NCI-H446 (cell line): Measurements from ENCODE around the gene TNIK.

Source experiments
- DNase-seq, 2 experiments: peaks; one replicate each; lab custom pipeline; 2025; lab: John Stamatoyannopoulos, UW

The TNIK gene

GRCh38 chr3:171459942-171460724 is at the start of gene TNIK:
TNIK (minus strand) TSS chr3:171460405; CDS start chr3:171460063, 342 bp downstream.
- peak; percentile 88 to 96 for DNase-seq

- DNase-seq: no peak
Measured at GRCh38 chr3:171508676-171509075, 48.5 kb upstream of the TNIK start.

- DNase-seq: no peak
Measured at GRCh38 chr3:171508206-171508605, 48.0 kb upstream of the TNIK start.

GRCh38 chr3:171506743-171507319 is 46.6 kb upstream of the TNIK start:
- DNase-seq: no peak

GRCh38 chr3:171505822-171506333 is 45.7 kb upstream of the TNIK start:
- no peak for DNase-seq

GRCh38 chr3:171504376-171504775 is 44.2 kb upstream of the TNIK start:
- DNase-seq: no peak

GRCh38 chr3:171503817-171504216 is 43.6 kb upstream of the TNIK start:
- no peak for DNase-seq

GRCh38 chr3:171498921-171499320 is 38.7 kb upstream of the TNIK start:
- no peak for DNase-seq

GRCh38 chr3:171497468-171497867 is 37.3 kb upstream of the TNIK start:
- no peak for DNase-seq

GRCh38 chr3:171495413-171495812 is 35.2 kb upstream of the TNIK start:
- DNase-seq: no peak

- DNase-seq: no peak
Measured at GRCh38 chr3:171494457-171495109, 34.4 kb upstream of the TNIK start.

- DNase-seq: no peak
Measured at GRCh38 chr3:171491361-171491760, 31.2 kb upstream of the TNIK start.

- DNase-seq: no peak
Measured at GRCh38 chr3:171490901-171491300, 30.7 kb upstream of the TNIK start.

- DNase-seq: no peak
Measured at GRCh38 chr3:171489348-171489747, 29.1 kb upstream of the TNIK start.

- DNase-seq: no peak
Measured at GRCh38 chr3:171488479-171488878, 28.3 kb upstream of the TNIK start.

GRCh38 chr3:171487382-171487781 is 27.2 kb upstream of the TNIK start:
- no peak for DNase-seq

- DNase-seq: no peak
Measured at GRCh38 chr3:171485338-171485737, 25.1 kb upstream of the TNIK start.

GRCh38 chr3:171481011-171481410 is 20.8 kb upstream of the TNIK start:
- DNase-seq: no peak

GRCh38 chr3:171480526-171480925 is 20.3 kb upstream of the TNIK start:
- no peak for DNase-seq

GRCh38 chr3:171476532-171477102 is 16.4 kb upstream of the TNIK start:
- DNase-seq: no peak

- DNase-seq: no peak
Measured at GRCh38 chr3:171472552-171472951, 12.3 kb upstream of the TNIK start.

GRCh38 chr3:171470714-171471227 is 10.6 kb upstream of the TNIK start:
- DNase-seq: no peak
